Measurements from ENCODE around the gene GLTP.
"Not testable (repeated sequence)": the region's sequence is repeated elsewhere in the genome, so short reads cannot be mapped to it uniquely, and the experiment has no call there.

GLTP gene

GRCh38 chr12:109876406-109876805 lies 3.9 kb downstream of the GLTP start:
- no peak for DNase-seq

GRCh38 chr12:109875572-109876131 lies 4.7 kb downstream of the GLTP start:
- DNase-seq: no peak

- DNase-seq: no peak
Measured at GRCh38 chr12:109873653-109874052, 6.7 kb downstream of the GLTP start.

- no peak for DNase-seq
Measured at GRCh38 chr12:109871668-109872314, 8.6 kb downstream of the GLTP start.

GRCh38 chr12:109870648-109871047 lies 9.7 kb downstream of the GLTP start:
- no peak for DNase-seq

GRCh38 chr12:109868182-109869051 lies 11.9 kb downstream of the GLTP start:
- DNase-seq: no peak

- no peak for DNase-seq
Measured at GRCh38 chr12:109864916-109865315, 15.4 kb downstream of the GLTP start.

GRCh38 chr12:109863847-109864712 lies 16.3 kb downstream of the GLTP start:
- DNase-seq: no peak

GRCh38 chr12:109862491-109862890 lies 17.9 kb downstream of the GLTP start:
- DNase-seq: not testable (repeated sequence)

GRCh38 chr12:109861689-109862314 lies 18.5 kb downstream of the GLTP start:
- no peak for DNase-seq

- no peak for DNase-seq
Measured at GRCh38 chr12:109860977-109861376, 19.4 kb downstream of the GLTP start.

- DNase-seq: no peak
Measured at GRCh38 chr12:109858764-109859163, 21.6 kb downstream of the GLTP start.

- no peak for DNase-seq
Measured at GRCh38 chr12:109857715-109858114, 22.6 kb downstream of the GLTP start.

- DNase-seq: no peak
Measured at GRCh38 chr12:109855377-109855776, 25.0 kb downstream of the GLTP start.

- DNase-seq: not testable (repeated sequence)
Measured at GRCh38 chr12:109850518-109850917, 29.8 kb downstream of the GLTP start.

GRCh38 chr12:109847142-109847735 lies 33.1 kb downstream of the GLTP start:
- DNase-seq: no peak

- DNase-seq: no peak
Measured at GRCh38 chr12:109845824-109846205, 34.5 kb downstream of the GLTP start.

- DNase-seq: peak; percentile 82
Measured at GRCh38 chr12:109844983-109845823, 35.1 kb downstream of the GLTP start.

GRCh38 chr12:109844091-109844490 lies 36.2 kb downstream of the GLTP start:
- no peak for DNase-seq

GRCh38 chr12:109842021-109842420 lies 38.3 kb downstream of the GLTP start:
- no peak for DNase-seq

- DNase-seq: no peak
Measured at GRCh38 chr12:109841356-109841755, 39.0 kb downstream of the GLTP start.

Measured in NCI-H1436 (cell line).